DOHH2 (cell line): ENCODE data around the gene IPO8.

Source experiments
- H3F3A ChIP-seq: fragments of 200-600 bp; sonication (generic), shearing (Covaris generic); 2 replicates; pipeline ENCODE4 v1.6.0; 2016; ENCODE audit warnings: antibody characterized with exemption, mild to moderate bottlenecking; ENCODE audit not compliant: control insufficient read depth, insufficient read depth
- H3K27ac ChIP-seq: fragments of 200-600 bp; sonication (generic); 2 replicates; pipeline ENCODE4 v1.5.1; 2014; ENCODE audit warnings: low read depth, mild to moderate bottlenecking, low read length, moderate library complexity
- H3K27me3 ChIP-seq: fragments of 200-600 bp; sonication (generic); 2 replicates; pipeline ENCODE4 v1.6.1; 2014; ENCODE audit warnings: mild to moderate bottlenecking, low read length, mixed read lengths; ENCODE audit not compliant: control insufficient read depth
- H3K36me3 ChIP-seq: fragments of 200-600 bp; sonication (generic); 2 replicates; pipeline ENCODE4 v1.6.1; 2014; ENCODE audit warnings: mild to moderate bottlenecking, low read length, moderate library complexity, mixed read lengths; ENCODE audit not compliant: control insufficient read depth
- H3K4me1 ChIP-seq: fragments of 200-600 bp; sonication (generic); 2 replicates; pipeline ENCODE4 v1.6.1; 2014; ENCODE audit warnings: mild to moderate bottlenecking, low read length, mixed read lengths; ENCODE audit not compliant: control insufficient read depth
- H3K4me2 ChIP-seq: fragments of 200-600 bp; sonication (generic); 2 replicates; pipeline ENCODE4 v1.6.0; 2014; ENCODE audit warnings: mild to moderate bottlenecking, low read length, moderate library complexity
- H3K4me3 ChIP-seq: fragments of 200-600 bp; sonication (generic); 2 replicates; pipeline ENCODE4 v1.5.1; 2014; ENCODE audit warnings: mild to moderate bottlenecking, low read length, mixed read lengths
- H3K79me2 ChIP-seq: fragments of 200-600 bp; sonication (generic); 2 replicates; pipeline ENCODE4 v1.6.1; 2014; ENCODE audit warnings: mild to moderate bottlenecking, low read length, mixed read lengths; ENCODE audit not compliant: control insufficient read depth
- H3K9me2 ChIP-seq: fragments of 200-600 bp; sonication (generic); replicated peaks from 2 replicates; pipeline ENCODE4 v1.6.1; 2014; ENCODE audit warnings: mild to moderate bottlenecking, low read length, mixed read lengths; ENCODE audit not compliant: control insufficient read depth
- H3K9me3 ChIP-seq: fragments of 200-600 bp; sonication (generic); 2 replicates; pipeline ENCODE4 v1.6.1; 2014; ENCODE audit warnings: antibody characterized with exemption, low read length, mixed read lengths; ENCODE audit not compliant: control insufficient read depth, insufficient read depth
- H4K20me1 ChIP-seq: fragments of 200-600 bp; sonication (generic); 2 replicates; pipeline ENCODE4 v1.6.0; 2014; ENCODE audit warnings: low read depth, mild to moderate bottlenecking, antibody characterized with exemption, low read length, moderate library complexity; ENCODE audit not compliant: control insufficient read depth, insufficient read depth
- CTCF ChIP-seq: fragments of 200-600 bp; sonication (generic); IDR thresholded peaks from one replicate; pipeline ENCODE4 v1.5.1; 2014; ENCODE audit warnings: antibody characterized with exemption, mild to moderate bottlenecking, low read depth, low read length; ENCODE audit not compliant: poor library complexity, severe bottlenecking
- EZH2phosphoT487 ChIP-seq: fragments of 200-600 bp; sonication (generic); IDR thresholded peaks from 2 replicates; pipeline ENCODE4 v1.6.1; 2017; ENCODE audit warnings: borderline replicate concordance, mild to moderate bottlenecking, antibody characterized with exemption, low read length, moderate library complexity, mixed read lengths

Gene IPO8

GRCh38 chr12:30603129-30603528 is 92.5 kb downstream of the IPO8 start:
- no peak for TF ChIP-seq CTCF
- no peak for TF ChIP-seq EZH2phosphoT487
- no peaks in the 10 kb centered on the region for H3K9me3 ChIP-seq

GRCh38 chr12:30602678-30603077 is 93.0 kb downstream of the IPO8 start:
- Histone ChIP-seq H3K9me3 (no peaks in the 10 kb centered on the region), H3K4me3 (no peak overlapping the region), H3F3A (no peaks in the 10 kb centered on the region), H4K20me1 (no peaks in the 10 kb centered on the region), H3K79me2 (no peaks in the 10 kb centered on the region), H3K36me3 (no peaks in the 10 kb centered on the region), H3K27me3 (no peaks in the 10 kb centered on the region), H3K4me2 (no peak overlapping the region), H3K9me2 (no peaks in the 10 kb centered on the region), H3K27ac (no peak overlapping the region), H3K4me1 (no peaks in the 10 kb centered on the region)
- no peak for TF ChIP-seq EZH2phosphoT487
- no peak for TF ChIP-seq CTCF

More at GRCh38 chr12:30603129-30603528, 92.5 kb downstream of the IPO8 start:
- Histone ChIP-seq H3F3A (no peaks in the 10 kb centered on the region), H3K4me2 (no peak overlapping the region), H3K27ac (no peak overlapping the region), H3K36me3 (no peaks in the 10 kb centered on the region), H3K4me1 (no peaks in the 10 kb centered on the region), H4K20me1 (no peaks in the 10 kb centered on the region), H3K27me3 (no peaks in the 10 kb centered on the region), H3K4me3 (no peak overlapping the region), H3K79me2 (no peaks in the 10 kb centered on the region), H3K9me2 (no peaks in the 10 kb centered on the region)

- Histone ChIP-seq H3K27ac (no peak overlapping the region), H3F3A (no peaks in the 10 kb centered on the region), H3K4me2 (no peak overlapping the region), H3K9me2 (no peaks in the 10 kb centered on the region), H3K4me3 (no peak overlapping the region), H3K36me3 (no peaks in the 10 kb centered on the region), H3K79me2 (no peaks in the 10 kb centered on the region), H3K9me3 (no peaks in the 10 kb centered on the region; the same call in 1 of the 2 replicates), H4K20me1 (no peaks in the 10 kb centered on the region), H3K4me1 (no peaks in the 10 kb centered on the region), H3K27me3 (no peaks in the 10 kb centered on the region)
- TF ChIP-seq CTCF (no peak), EZH2phosphoT487 (no peak)
These were observed 96.1 kb downstream of the IPO8 start for GRCh38 chr12:30599608-30600007.
